Measurements from ENCODE around the gene MAD2L2.
A peak's percentile ranks its signal among the peaks of the same experiment; 100 is the strongest.
"Not testable (repeated sequence)": the region's sequence is repeated elsewhere in the genome, so short reads cannot be mapped to it uniquely, and the experiment has no call there.

Gene MAD2L2

GRCh38 chr1:11645670-11646265 is 35.2 kb downstream of the MAD2L2 start:
- Histone ChIP-seq H3K9me3 (ENCODE audit: control insufficient read depth, low read length) (no peaks in the 10 kb centered on the region), H3K27ac (no peak overlapping the region), H3K36me3 (ENCODE audit: control insufficient read depth, insufficient read depth, low read length) (no peaks in the 10 kb centered on the region), H3K27me3 (ENCODE audit: control insufficient read depth, insufficient read depth, low read length) (no peaks in the 10 kb centered on the region), H3K4me2 (ENCODE audit: low read length) (no peak overlapping the region), H2AFZ (no peak overlapping the region), H3K79me2 (no peaks in the 10 kb centered on the region), H3K4me1 (no peaks in the 10 kb centered on the region), H3K4me3 (ENCODE audit: low read depth, low read length) (no peak overlapping the region), H3K9ac (no peak overlapping the region)
- TF ChIP-seq, protein P1, sequence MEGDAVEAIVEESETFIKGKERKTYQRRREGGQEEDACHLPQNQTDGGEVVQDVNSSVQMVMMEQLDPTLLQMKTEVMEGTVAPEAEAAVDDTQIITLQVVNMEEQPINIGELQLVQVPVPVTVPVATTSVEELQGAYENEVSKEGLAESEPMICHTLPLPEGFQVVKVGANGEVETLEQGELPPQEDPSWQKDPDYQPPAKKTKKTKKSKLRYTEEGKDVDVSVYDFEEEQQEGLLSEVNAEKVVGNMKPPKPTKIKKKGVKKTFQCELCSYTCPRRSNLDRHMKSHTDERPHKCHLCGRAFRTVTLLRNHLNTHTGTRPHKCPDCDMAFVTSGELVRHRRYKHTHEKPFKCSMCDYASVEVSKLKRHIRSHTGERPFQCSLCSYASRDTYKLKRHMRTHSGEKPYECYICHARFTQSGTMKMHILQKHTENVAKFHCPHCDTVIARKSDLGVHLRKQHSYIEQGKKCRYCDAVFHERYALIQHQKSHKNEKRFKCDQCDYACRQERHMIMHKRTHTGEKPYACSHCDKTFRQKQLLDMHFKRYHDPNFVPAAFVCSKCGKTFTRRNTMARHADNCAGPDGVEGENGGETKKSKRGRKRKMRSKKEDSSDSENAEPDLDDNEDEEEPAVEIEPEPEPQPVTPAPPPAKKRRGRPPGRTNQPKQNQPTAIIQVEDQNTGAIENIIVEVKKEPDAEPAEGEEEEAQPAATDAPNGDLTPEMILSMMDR (IDR thresholded peaks at IDR 0.05) = peak; percentile 57

GRCh38 chr1:11645270-11645669 is 35.7 kb downstream of the MAD2L2 start:
- no peak overlapping the region for H3K4me2 ChIP-seq (ENCODE audit: low read length)
- H2AFZ ChIP-seq = no peak overlapping the region
- H3K4me3 ChIP-seq (ENCODE audit: low read depth, low read length) = no peak overlapping the region
- no peaks in the 10 kb centered on the region for H3K4me1 ChIP-seq
- TF ChIP-seq, protein P1 (IDR thresholded peaks at IDR 0.05) = no peak
- no peak overlapping the region for H3K9ac ChIP-seq
- no peaks in the 10 kb centered on the region for H3K9me3 ChIP-seq (ENCODE audit: control insufficient read depth, low read length)
- no peaks in the 10 kb centered on the region for H3K27me3 ChIP-seq (ENCODE audit: control insufficient read depth, insufficient read depth, low read length)
- no peak overlapping the region for H3K27ac ChIP-seq
- no peaks in the 10 kb centered on the region for H3K36me3 ChIP-seq (ENCODE audit: control insufficient read depth, insufficient read depth, low read length)
- H3K79me2 ChIP-seq = no peaks in the 10 kb centered on the region

DNA sequence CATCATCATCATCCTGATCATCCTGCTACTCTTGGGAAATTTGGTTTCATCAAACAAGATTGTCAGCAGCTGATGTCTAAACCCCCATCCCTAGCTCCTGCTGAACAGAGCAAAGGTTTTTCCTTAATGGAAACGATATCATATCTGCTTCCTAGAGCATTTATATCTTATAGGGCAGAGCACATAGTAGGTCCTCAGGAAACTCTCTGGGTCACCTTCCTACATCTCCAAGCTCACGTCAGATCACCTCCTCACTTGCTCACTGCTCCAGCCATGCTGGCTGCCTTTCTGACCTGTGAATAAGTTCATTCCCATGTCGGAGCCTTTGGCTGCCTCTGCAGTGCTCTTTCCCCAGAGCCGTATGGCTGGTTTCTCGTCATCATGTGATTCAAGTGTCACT is 37.2 kb downstream of the MAD2L2 start:
- Histone ChIP-seq H3K79me2 (no peaks in the 10 kb centered on the region), H3K9me3 (ENCODE audit: control insufficient read depth, low read length) (no peaks in the 10 kb centered on the region), H3K4me3 (ENCODE audit: low read depth, low read length) (no peak overlapping the region), H3K27me3 (ENCODE audit: control insufficient read depth, insufficient read depth, low read length) (no peaks in the 10 kb centered on the region), H3K27ac (no peak overlapping the region), H3K36me3 (ENCODE audit: control insufficient read depth, insufficient read depth, low read length) (no peaks in the 10 kb centered on the region), H3K4me1 (no peaks in the 10 kb centered on the region), H2AFZ (no peak overlapping the region), H3K4me2 (ENCODE audit: low read length) (no peak overlapping the region), H3K9ac (no peak overlapping the region)
- TF ChIP-seq, protein P1 (IDR thresholded peaks at IDR 0.05) = no peak

- not testable (repeated sequence) for H3K4me1 ChIP-seq; H3K9me3 ChIP-seq (ENCODE audit: control insufficient read depth, low read length); H2AFZ ChIP-seq; H3K27ac ChIP-seq; H3K4me2 ChIP-seq (ENCODE audit: low read length); H3K9ac ChIP-seq; H3K79me2 ChIP-seq; H3K27me3 ChIP-seq (ENCODE audit: control insufficient read depth, insufficient read depth, low read length); H3K36me3 ChIP-seq (ENCODE audit: control insufficient read depth, insufficient read depth, low read length); H3K4me3 ChIP-seq (ENCODE audit: low read depth, low read length)
- TF ChIP-seq, protein P1 (IDR thresholded peaks at IDR 0.05) = peak; percentile 83
Observed at GRCh38 chr1:11642418-11643017, 38.4 kb downstream of the MAD2L2 start.

- no peak overlapping the region for H3K9ac ChIP-seq
- TF ChIP-seq, protein P1 (IDR thresholded peaks at IDR 0.05) = no peak
- H3K4me3 ChIP-seq (ENCODE audit: low read depth, low read length) = no peak overlapping the region
- no peaks in the 10 kb centered on the region for H3K4me1 ChIP-seq
- no peaks in the 10 kb centered on the region for H3K79me2 ChIP-seq
- H3K9me3 ChIP-seq (ENCODE audit: control insufficient read depth, low read length) = no peaks in the 10 kb centered on the region
- H3K36me3 ChIP-seq (ENCODE audit: control insufficient read depth, insufficient read depth, low read length) = no peaks in the 10 kb centered on the region
- no peak overlapping the region for H2AFZ ChIP-seq
- no peaks in the 10 kb centered on the region for H3K27me3 ChIP-seq (ENCODE audit: control insufficient read depth, insufficient read depth, low read length)
- no peak overlapping the region for H3K4me2 ChIP-seq (ENCODE audit: low read length)
- H3K27ac ChIP-seq = no peak overlapping the region
Observed at GRCh38 chr1:11641776-11642305, 39.1 kb downstream of the MAD2L2 start.

All from parathyroid adenoma (tissue), 2 donors.